Body of pancreas (tissue), 4 donors: Measurements from ENCODE around the gene ZNF92.

Experiments used
- CTCF ChIP-seq, 7 experiments: fragments of 450-650 bp in 4 of 7; fragments of 200-600 bp in 3 of 7; sonication (generic) in 3 of 7; IDR thresholded peaks; one replicate each; pipeline ENCODE4 v1.5.1; 2016 to 2019; ENCODE audit warnings: antibody characterized with exemption in 7 of 7
- POLR2A ChIP-seq, 3 donors: fragments of 450-650 bp; IDR thresholded peaks; one replicate each; pipeline ENCODE4 v1.6.1; 2016; ENCODE audit warnings: antibody characterized with exemption in 3 of 3, mild to moderate bottlenecking in 2 of 3

- no peak for TF ChIP-seq CTCF (IDR thresholded peaks at IDR 0.05)
- no peak for TF ChIP-seq POLR2A (IDR thresholded peaks at IDR 0.05)
Measured at GRCh38 chr7:65339257-65339656, 34.4 kb upstream of the ZNF92 start.
